Activated CD4-positive, alpha-beta T cell treated with anti-CD3 and anti-CD28 coated beads, Interleukin-2, Interleukin-4, amounts not matched to agents 100 ng/mL and 50 ng/mL, durations not matched to agents 16 hours and 8 hours (primary cell): ENCODE results near the gene ETF1.
"Not testable (repeated sequence)": the region's sequence is repeated elsewhere in the genome, so short reads cannot be mapped to it uniquely, and the experiment has no call there.

Experiments used
- DNase-seq: peaks from one replicate; pipeline ENCODE4 v3.0.0-alpha.2; 2020; ENCODE audit warnings: low spot score

The ETF1 gene

GRCh38 chr5:138528744-138529469 lies 14.1 kb downstream of the ETF1 start:
- no peak for DNase-seq

- no peak for DNase-seq
Measured at GRCh38 chr5:138528208-138528607, 14.8 kb downstream of the ETF1 start.

GRCh38 chr5:138527170-138527569 lies 15.9 kb downstream of the ETF1 start:
- DNase-seq = no peak

GRCh38 chr5:138523406-138523805 lies 19.6 kb downstream of the ETF1 start:
- no peak for DNase-seq

- DNase-seq = no peak
Measured at GRCh38 chr5:138520971-138521370, 22.1 kb downstream of the ETF1 start.

GRCh38 chr5:138517437-138517836 lies 25.6 kb downstream of the ETF1 start:
- no peak for DNase-seq

- DNase-seq = no peak
Measured at GRCh38 chr5:138515556-138516245, 27.3 kb downstream of the ETF1 start.

- no peak for DNase-seq
Measured at GRCh38 chr5:138514021-138514420, 29.0 kb downstream of the ETF1 start.

- no peak for DNase-seq
Measured at GRCh38 chr5:138508958-138509357, 34.1 kb downstream of the ETF1 start.

- not testable (repeated sequence) for DNase-seq
Measured at GRCh38 chr5:138507485-138507884, 35.6 kb downstream of the ETF1 start.

GRCh38 chr5:138506370-138507306 lies 36.4 kb downstream of the ETF1 start:
- DNase-seq = no peak

GRCh38 chr5:138504799-138505198 lies 38.2 kb downstream of the ETF1 start:
- DNase-seq = no peak

- peak; percentile 49 for DNase-seq
Measured at GRCh38 chr5:138503487-138504270, 39.4 kb downstream of the ETF1 start.

- no peak for DNase-seq
Measured at GRCh38 chr5:138502521-138502920, 40.5 kb downstream of the ETF1 start.

GRCh38 chr5:138502121-138502520 lies 40.9 kb downstream of the ETF1 start:
- no peak for DNase-seq

- DNase-seq = no peak
Measured at GRCh38 chr5:138498376-138498775, 44.7 kb downstream of the ETF1 start.

- DNase-seq = no peak
Measured at GRCh38 chr5:138495351-138495750, 47.7 kb downstream of the ETF1 start.

GRCh38 chr5:138492560-138493045 lies 50.4 kb downstream of the ETF1 start:
- no peak for DNase-seq

- DNase-seq = peak; percentile 84
Measured at GRCh38 chr5:138491669-138492559, 51.1 kb downstream of the ETF1 start.

- DNase-seq = no peak
Measured at GRCh38 chr5:138491284-138491648, 51.8 kb downstream of the ETF1 start.
